NCI-H1092 treated with DMSO at 0.1 percent for 48 hours (cell line): ENCODE data around the gene TCHH.

Source experiments
- DNase-seq: peaks from one replicate; lab custom pipeline; 2025; lab: John Stamatoyannopoulos, UW

The TCHH gene

DNA sequence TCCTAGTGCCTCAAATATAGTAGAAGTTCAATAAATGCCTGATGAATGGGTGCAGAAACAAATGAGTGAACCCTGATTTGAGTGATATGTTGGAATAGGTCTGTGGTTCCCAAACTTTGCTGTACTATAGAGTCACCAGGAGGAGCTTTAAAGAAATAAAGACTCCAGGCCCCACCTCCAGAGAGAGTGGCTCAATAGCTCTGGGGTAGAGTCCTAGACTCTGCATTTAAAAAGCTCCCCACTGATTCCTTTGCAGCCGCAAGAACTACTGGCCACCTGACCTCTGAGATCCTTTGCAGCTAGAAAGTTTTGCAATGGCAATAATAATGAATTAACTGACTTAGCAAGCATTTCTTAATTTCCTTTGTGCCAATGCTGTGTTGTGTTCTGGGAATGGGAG, 47.3 kb downstream of the TCHH start:
- DNase-seq: no peak

DNA sequence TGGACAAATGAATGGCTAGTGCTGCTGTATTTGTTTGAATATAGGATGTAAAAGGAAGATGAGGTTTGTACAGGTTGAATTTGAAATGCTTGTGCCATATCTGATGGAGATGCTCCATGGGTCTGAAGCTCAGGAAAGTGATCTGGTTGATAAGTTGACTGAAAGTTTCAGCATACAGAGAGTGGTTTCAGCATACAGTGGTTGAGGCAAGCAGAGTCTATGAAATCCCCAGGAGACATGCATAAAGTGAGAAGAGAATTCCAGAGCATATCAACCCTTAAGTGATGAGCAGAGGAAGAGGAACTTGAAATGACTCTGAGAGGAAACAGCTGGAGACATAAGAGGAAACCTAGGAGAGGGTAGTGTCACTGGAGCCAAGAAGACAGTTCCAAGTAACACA, 48.1 kb downstream of the TCHH start:
- no peak for DNase-seq

DNA sequence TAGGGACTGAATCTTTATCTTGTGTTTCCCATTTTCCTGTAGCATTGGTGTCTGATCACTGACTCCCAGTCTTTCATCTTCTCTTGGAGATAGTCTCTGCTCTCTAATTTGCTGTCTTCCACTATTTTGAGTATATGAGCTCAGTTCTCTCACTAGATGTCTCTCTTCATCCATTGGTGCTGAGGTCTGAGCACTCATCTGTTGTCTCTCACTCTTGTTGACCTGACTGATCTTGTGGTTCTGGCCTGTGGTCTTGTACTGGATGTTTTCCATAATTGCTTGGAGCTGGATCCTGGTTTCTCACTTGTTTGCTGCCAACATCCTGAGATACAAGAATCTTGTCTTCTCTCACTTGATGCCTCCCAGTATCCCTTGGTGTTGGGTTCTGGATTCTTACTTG, 53.3 kb downstream of the TCHH start:
- DNase-seq: no peak
